DND-41 (cell line): ENCODE results near the gene HOMER1.

Experiments
- CTCF ChIP-seq: IDR thresholded peaks from 2 replicates; pipeline ENCODE4 v1.5.1; 2012; ENCODE audit warnings: borderline replicate concordance, low read length, moderate library complexity, mild to moderate bottlenecking; ENCODE audit not compliant: poor library complexity, severe bottlenecking; ENCODE audit errors: extremely low read depth
- EZH2 ChIP-seq: IDR thresholded peaks from 3 replicates; pipeline ENCODE4 v1.6.1; 2012; ENCODE audit warnings: borderline replicate concordance, low read depth, mild to moderate bottlenecking, moderate library complexity, low read length, inconsistent platforms; ENCODE audit not compliant: severe bottlenecking

- TF ChIP-seq CTCF (no peak), EZH2 (no peak)
Observed at GRCh38 chr5:79562351-79563246, 48.7 kb upstream of the HOMER1 start.
